Suppressor macrophage treated with lipopolysaccharide for 4 hours (primary cell): ENCODE data around the gene MGAT3.
"Not testable (repeated sequence)": the region's sequence is repeated elsewhere in the genome, so short reads cannot be mapped to it uniquely, and the experiment has no call there.

ENCODE experiments used
- DNase-seq: peaks from one replicate; pipeline ENCODE4 v3.0.0-alpha.2; 2020

The MGAT3 gene

DNA sequence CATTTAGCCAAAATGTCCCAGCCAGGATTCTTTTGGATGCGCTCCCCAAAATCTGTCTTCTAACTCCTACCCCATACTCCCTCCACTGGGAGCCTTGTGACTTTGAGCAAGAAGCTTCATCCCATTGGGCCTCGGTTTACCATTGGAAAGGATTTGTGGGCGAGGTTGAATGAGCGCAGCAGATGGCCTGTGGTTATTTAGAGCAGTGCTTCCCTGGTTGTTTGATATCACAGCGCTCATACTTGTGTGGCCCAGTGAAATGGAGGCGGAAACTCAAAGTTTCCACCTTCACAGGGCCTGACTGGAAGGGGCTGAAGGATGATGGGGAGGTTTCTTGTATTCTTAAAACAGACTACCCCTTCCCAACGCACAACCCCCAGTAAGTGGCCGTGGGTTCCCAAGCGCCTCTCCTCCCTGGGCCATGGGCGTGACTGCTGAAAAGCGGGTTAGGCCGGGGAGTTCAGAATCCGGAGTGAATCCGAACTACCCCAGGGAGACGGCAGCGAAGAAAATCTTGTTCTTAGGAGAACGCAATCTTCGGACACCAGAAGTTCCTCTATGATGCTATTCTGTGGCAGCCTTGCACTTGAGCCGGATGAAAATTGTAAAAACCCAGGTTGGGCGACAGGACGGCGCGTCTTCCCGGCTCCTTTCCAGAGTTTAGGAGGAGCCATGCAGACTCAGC, 62.3 kb downstream of the MGAT3 start:
- no peak for DNase-seq

DNA sequence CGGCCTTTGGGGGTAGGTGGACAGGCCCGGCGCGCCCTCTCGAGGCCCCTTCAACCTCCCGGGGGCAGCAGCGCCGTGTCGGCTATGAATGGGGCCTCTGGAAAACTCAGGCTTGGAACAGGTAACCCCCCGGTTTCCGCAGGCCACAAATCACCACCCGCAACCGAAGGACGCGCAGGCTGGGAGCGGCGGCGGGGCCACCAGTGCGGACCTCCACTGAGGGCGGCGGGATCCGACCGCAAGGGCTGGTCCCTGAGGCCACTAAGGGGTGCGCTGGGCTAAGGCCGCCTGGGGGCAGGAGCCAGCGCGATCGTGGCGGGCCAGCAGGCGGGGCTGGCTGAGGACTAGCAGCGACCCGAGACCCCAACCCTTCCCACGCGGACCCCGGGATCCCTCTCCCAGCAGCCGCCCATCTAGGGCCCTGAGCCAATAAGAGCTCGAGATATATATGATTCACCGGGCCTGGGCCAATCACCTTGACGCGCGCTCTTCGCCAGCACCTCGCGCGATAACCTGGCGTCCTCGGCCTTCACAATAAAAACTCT, 62.9 kb downstream of the MGAT3 start:
- DNase-seq = peak; percentile 99

DNA sequence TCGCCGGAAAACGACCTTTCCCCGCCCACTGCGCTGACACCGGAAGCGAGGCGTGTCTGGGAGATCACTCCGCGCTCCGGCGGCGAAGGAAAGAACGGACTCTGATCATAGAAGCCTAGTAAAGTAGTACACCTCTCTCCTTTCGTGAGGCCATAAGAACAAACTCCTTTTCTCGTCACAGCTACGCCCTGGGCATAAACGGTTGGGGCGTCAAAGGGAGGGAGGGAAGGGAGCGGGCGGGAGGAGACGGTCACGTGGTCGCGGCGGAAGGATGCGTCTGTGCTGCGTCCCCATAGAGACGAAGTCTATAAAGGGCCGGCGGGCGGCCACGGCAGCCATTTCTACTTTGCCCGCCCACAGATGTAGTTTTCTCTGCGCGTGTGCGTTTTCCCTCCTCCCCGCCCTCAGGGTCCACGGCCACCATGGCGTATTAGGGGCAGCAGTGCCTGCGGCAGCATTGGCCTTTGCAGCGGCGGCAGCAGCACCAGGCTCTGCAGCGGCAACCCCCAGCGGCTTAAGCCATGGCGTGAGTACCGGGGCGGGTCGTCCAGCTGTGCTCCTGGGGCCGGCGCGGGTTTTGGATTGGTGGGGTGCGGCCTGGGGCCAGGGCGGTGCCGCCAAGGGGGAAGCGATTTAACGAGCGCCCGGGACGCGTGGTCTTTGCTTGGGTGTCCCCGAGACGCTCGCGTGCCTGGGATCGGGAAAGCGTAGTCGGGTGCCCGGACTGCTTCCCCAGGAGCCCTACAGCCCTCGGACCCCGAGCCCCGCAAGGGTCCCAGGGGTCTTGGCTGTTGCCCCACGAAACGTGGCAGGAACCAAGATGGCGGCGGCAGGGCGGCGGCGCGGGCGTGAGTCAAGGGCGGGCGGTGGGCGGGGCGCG, 63.7 kb downstream of the MGAT3 start, which contains the start of gene ATF4:
Gene ATF4 (plus strand): TSS at position 337 of the 880 bp plus-strand sequence. CDS start 884 bp downstream, outside the sequence.
- peak; percentile 96 for DNase-seq

DNA sequence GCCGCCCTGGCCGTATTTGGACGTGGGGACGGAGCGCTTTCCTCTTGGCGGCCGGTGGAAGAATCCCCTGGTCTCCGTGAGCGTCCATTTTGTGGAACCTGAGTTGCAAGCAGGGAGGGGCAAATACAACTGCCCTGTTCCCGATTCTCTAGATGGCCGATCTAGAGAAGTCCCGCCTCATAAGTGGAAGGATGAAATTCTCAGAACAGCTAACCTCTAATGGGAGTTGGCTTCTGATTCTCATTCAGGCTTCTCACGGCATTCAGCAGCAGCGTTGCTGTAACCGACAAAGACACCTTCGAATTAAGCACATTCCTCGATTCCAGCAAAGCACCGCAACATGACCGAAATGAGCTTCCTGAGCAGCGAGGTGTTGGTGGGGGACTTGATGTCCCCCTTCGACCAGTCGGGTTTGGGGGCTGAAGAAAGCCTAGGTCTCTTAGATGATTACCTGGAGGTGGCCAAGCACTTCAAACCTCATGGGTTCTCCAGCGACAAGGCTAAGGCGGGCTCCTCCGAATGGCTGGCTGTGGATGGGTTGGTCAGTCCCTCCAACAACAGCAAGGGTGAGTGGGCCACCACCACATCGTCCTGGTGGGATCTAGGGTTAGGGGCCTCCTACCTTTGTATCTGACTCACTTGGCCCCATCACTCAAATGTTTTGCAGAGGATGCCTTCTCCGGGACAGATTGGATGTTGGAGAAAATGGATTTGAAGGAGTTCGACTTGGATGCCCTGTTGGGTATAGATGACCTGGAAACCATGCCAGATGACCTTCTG, 64.5 kb downstream of the MGAT3 start:
- not testable (repeated sequence) for DNase-seq

DNA sequence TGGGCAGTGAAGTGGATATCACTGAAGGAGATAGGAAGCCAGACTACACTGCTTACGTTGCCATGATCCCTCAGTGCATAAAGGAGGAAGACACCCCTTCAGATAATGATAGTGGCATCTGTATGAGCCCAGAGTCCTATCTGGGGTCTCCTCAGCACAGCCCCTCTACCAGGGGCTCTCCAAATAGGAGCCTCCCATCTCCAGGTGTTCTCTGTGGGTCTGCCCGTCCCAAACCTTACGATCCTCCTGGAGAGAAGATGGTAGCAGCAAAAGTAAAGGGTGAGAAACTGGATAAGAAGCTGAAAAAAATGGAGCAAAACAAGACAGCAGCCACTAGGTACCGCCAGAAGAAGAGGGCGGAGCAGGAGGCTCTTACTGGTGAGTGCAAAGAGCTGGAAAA, 65.3 kb downstream of the MGAT3 start:
- DNase-seq = not testable (repeated sequence)

DNA sequence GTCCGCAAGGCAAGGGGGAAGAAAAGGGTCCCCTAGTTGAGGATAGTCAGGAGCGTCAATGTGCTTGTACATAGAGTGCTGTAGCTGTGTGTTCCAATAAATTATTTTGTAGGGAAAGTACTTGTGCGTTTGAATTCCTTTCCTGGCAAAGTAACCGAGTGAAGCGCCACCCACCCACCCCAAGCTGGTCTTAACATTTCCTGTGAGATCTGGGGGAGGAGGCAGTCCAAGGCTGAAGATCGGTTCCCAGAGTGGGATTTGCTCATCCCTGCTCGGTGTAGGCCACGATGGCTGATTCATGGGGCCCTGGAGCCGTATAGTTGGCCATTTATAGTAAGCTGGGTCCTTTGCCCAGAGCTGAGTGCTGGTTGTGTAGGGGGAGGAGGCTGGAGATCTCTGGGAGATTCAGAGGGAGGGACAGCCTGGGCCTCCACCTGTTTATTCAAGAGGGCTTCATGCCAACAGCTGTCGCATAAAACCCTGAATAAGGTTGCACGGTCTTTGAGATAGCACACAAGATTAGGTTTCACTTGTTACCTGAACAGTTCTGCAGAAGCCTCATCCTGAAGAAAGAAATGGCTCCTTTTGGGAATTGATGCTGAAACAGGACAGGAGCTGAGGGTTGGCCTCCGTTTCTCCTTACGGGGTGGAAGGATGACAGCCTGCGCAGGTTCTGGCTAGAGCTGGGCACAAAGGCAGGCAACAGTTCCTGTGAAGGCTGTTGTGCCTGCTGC, 65.9 kb downstream of the MGAT3 start:
- peak; percentile 23 for DNase-seq

DNA sequence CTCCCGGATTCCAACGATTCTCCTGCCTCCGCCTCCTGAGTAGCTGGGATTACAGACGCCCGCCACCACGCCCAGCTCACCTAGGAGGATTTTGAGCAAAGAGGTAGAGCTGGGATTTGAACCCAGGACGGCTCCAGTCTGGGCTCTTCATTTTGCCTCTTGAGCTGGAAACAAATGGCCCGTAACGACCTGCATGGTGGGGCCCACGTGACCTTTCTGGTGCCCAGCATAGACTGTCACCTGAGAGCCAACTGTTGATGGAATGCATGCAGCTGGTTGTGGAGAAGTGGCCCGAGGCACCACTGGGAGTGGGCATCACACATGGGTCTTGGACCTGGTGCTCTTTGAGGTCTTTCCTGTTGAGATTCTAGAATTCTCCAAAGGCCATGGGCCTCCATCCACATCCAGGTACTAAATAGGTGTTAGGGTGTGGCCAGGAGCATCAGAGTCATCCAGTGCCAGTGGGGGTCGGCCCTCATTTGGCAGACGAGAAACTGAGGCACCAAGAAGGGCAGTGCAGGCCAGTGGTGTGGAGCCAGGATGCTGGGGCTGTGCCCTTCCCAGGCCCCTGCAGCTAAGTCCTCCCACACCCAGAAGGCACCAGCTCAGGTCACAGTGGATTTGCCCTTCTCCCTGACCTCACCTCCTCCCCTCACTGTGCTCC, 67.4 kb downstream of the MGAT3 start:
- DNase-seq = no peak

- no peak for DNase-seq
These were observed 68.2 kb downstream of the MGAT3 start for GRCh38 chr22:39524753-39525657.

- DNase-seq = no peak
These were observed 68.8 kb downstream of the MGAT3 start for GRCh38 chr22:39525658-39525975.

GRCh38 chr22:39526736-39527171, 69.9 kb downstream of the MGAT3 start:
- DNase-seq = no peak

DNA sequence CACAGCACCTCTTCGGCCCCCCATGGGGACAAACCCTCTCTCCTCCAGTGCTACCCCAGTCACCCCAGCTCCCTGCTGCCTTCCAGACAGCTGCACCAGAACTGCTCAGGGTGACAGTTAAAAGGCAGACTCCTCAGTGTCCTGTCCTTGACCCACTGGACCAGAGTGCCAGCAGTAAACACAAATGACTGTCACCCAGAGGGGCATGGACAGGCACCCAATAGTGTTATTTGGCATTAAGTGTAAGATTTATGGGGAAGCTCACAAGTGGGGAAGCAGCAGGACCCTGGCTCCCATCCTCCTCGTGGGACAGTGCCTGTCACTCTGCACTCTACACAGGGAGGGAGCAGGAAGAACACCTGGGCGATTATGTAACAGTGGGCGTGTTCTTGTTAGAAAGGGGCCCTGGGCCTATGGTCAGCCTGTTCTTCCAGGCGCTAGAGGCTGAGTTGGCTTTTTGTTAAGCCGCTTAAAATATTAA, 70.7 kb downstream of the MGAT3 start:
- no peak for DNase-seq

DNA sequence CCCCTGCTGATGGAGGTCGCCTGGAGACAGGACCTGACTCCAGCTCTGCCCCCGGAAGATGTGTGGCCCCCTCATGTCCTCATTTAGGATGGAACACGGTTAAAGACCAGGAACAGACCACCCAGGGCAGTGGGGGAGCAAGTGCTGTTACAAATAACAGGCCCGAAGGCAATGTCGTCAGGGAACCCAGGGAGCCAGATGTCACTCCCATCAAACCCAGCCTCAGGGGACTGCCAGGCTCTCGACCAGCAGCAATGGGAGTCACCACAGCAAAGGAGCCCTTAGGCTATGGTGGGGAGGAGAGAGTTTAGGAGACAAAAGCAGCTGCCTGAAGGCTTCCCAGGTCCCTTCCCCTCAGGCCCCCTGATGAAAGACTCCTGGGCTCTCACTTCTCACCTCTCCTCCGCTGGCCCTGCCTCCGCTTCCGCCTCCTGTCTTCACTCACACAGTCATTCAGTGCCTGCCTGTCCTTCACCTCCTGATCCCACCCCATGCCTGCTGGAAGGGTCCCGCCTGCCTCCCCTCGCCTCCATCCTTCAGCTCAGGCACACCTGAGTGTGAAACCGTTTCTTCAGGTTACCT, 71.4 kb downstream of the MGAT3 start:
- no peak for DNase-seq

DNA sequence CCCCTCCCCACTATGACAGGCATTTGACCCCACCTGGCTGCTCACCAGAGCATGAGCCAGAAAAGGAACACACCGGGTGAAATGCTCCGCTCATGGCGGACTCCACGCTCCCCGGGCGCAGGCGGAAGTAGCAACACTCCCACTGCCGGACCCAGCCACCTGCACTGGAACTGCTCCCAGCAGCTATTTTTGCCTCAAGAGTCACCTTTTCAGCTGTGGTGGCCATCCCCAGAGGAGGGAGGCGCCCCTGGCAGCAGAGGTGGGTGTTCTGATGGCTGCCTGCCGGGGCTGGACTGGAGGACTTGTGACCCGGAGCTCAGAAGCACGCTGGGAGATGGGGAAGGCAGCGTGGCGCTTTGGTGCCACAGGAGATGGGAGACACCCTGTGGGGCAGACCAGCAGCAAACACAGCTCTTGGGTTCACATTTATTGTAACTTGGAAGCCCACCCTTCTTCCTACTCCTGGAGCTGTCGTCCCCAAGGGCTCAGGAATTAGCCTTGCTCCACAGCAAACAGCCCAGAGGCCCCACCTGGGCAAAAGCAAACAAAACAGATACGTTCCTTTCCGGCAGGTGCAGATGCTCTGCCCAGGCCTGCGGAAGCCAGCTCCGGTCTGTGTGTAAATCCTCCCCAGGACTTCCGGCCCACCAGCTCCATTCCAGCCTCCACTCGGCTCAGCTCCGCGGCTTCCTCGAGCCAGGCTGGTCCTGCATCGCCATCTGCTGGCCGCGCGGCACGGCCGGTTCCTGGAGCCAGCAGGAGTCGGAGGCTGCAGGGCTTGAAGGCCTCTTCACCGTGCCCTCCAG, 72.1 kb downstream of the MGAT3 start:
- peak; percentile 95 for DNase-seq

GRCh38 chr22:39529487-39529851, 72.7 kb downstream of the MGAT3 start:
- no peak for DNase-seq

- peak; percentile 50 for DNase-seq
These were observed 73.3 kb downstream of the MGAT3 start for GRCh38 chr22:39530116-39530515.

DNA sequence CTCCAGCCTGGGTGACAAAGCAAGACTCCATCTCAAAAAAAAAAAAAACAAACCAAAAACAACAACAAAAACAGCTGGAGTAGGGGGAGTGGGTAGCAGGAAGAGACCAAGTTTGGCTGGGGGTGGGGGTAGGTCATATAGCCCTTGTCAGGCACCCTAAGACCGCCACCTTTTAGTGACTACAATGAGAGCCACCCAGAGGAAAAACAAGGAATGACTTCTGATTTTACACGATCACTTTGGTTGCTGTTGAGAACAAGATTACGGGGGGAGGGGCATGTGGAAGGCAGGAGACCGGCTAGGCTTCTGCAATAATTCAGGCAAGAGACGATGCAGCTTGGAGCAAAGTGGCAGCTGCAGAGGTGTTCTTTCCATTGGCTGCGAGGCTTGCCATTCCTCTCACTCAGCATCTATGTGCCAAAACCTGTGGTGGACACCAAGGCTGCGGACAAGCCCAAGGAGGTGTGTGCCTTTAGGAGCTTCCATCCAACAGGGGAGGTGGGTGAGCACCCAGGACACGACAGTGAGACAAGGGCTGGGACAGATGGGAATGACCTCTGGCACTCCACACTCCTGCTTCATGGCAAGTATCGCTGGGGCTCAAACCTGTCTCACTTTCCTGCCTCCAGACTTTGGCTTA, 74.0 kb downstream of the MGAT3 start:
- peak; percentile 38 for DNase-seq

DNA sequence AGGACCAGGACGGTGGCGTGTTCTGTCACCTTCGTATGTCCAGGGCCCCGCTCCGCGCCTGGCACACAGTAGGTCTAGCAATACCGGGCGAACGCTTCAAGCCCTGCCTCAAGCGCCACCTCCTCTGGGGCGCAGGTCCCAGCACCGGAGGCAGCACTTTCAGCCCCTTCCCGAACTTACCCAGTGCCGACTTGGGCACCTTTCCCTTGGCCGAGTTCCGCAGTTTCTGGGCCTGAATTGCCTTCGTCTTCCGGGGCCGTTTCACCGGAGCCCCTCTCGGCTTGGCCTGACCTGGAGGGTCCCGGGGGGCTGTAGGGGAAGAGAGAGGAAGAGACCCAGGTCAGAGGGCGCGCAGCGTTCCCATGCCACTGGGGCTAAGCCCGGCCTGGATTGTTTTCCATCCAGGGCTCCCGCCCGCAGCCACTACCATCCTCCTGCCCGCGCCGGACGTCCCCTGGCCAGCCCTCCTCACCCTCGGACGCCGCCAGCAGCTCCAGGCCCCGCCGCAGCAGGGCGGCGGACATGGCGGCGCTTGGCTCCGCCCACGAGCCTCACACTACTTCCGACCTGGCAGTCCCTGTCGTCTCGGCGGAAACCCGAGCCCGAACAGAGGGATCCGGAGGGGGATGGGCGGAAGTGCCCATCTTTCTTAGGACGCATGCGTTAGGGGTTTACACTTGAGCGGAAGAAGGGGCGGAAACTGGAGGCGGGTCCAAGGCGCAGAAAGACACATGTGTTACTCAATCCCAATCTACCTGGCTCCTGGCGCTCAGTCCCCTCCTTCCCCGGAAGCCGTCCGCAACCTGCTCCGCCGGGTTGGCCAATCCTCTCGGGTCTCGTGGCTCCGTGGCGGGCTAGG, 75.6 kb downstream of the MGAT3 start, which contains the start of gene RPS19BP1:
Gene RPS19BP1 (minus strand): TSS at position 534 of the 859 bp plus-strand sequence. CDS start 10 bp downstream, at position 524.
- peak; percentile 97 for DNase-seq

- DNase-seq = no peak
These were observed 77.3 kb downstream of the MGAT3 start for GRCh38 chr22:39534092-39534506.
